GM23338 (cell line): ENCODE data around the gene CRB2. TPM values are rescaled to one million over a fixed set of nuclear protein-coding genes. Genes with fewer than 3 reads are reported as not detected.
A peak's percentile ranks its signal among the peaks of the same experiment; 100 is the strongest.

Experiments used
- ATAC-seq: fragments of 200-7000 bp; cut with Tn5 transposase; 3 replicates; pipeline ENCODE4 v1.9.1; 2020
- DNase-seq: peaks from one replicate; pipeline ENCODE4 v3.0.0-alpha.2; 2015; ENCODE audit warnings: low spot score
- H2AFZ ChIP-seq: fragments of 200-600 bp; sonication (generic); 2 replicates; pipeline ENCODE4 v1.8.0; 2016; ENCODE audit warnings: antibody characterized with exemption, mild to moderate bottlenecking, moderate library complexity
- H3F3A ChIP-seq: fragments of 200-600 bp; sonication (generic); replicated peaks from 2 replicates; pipeline ENCODE4 v1.8.0; 2017; ENCODE audit warnings: antibody characterized with exemption, mixed run types, low read depth
- H3K27ac ChIP-seq: fragments of 200-600 bp; sonication (generic); 2 replicates; pipeline ENCODE4 v1.6.1; 2016; ENCODE audit warnings: low read depth
- H3K27me3 ChIP-seq: fragments of 200-600 bp; sonication (generic); 2 replicates; pipeline ENCODE4 v1.8.0; 2016; ENCODE audit warnings: mild to moderate bottlenecking, mixed run types, moderate library complexity; ENCODE audit not compliant: insufficient read depth
- H3K36me3 ChIP-seq: fragments of 200-600 bp; sonication (generic); 2 replicates; pipeline ENCODE4 v1.8.0; 2016; ENCODE audit warnings: mild to moderate bottlenecking; ENCODE audit not compliant: insufficient read depth
- H3K4me1 ChIP-seq: fragments of 200-600 bp; sonication (generic); 2 replicates; pipeline ENCODE4 v1.8.0; 2016; ENCODE audit warnings: mild to moderate bottlenecking, moderate library complexity; ENCODE audit not compliant: insufficient read depth
- H3K4me2 ChIP-seq: fragments of 200-600 bp; sonication (generic); 2 replicates; pipeline ENCODE4 v1.7.1; 2017; ENCODE audit warnings: mixed run types
- H3K4me3 ChIP-seq: fragments of 200-600 bp; sonication (generic); 2 replicates; pipeline ENCODE4 v1.6.1; 2016; ENCODE audit warnings: mixed run types
- H3K79me2 ChIP-seq: fragments of 200-600 bp; sonication (generic); replicated peaks from 2 replicates; pipeline ENCODE4 v1.8.0; 2017; ENCODE audit warnings: mild to moderate bottlenecking; ENCODE audit not compliant: insufficient read depth
- H3K9me2 ChIP-seq: fragments of 200-600 bp; sonication (generic); 2 replicates; pipeline ENCODE4 v1.8.0; 2017; ENCODE audit not compliant: insufficient read depth
- H4K20me1 ChIP-seq: fragments of 200-600 bp; sonication (generic); replicated peaks from 2 replicates; pipeline ENCODE4 v1.8.0; 2017; ENCODE audit warnings: mild to moderate bottlenecking; ENCODE audit not compliant: insufficient read depth
- H3K27ac Mint-ChIP-seq: 2 replicates; pipeline ENCODE4 v1.8.0; 2020; ENCODE audit warnings: inconsistent platforms, mild to moderate bottlenecking, moderate library complexity, mixed read lengths
- H3K27me3 Mint-ChIP-seq: 3 replicates; pipeline ENCODE4 v1.8.0; 2022; ENCODE audit warnings: low read depth, mild to moderate bottlenecking, moderate library complexity, mixed read lengths, inconsistent platforms; ENCODE audit not compliant: insufficient read depth, poor library complexity
- H3K36me3 Mint-ChIP-seq: 3 replicates; pipeline ENCODE4 v1.8.0; 2021; ENCODE audit warnings: low read depth, mild to moderate bottlenecking, inconsistent platforms, moderate library complexity, mixed read lengths
- H3K4me1 Mint-ChIP-seq: 3 replicates; pipeline ENCODE4 v1.8.0; 2020; ENCODE audit warnings: mild to moderate bottlenecking, inconsistent platforms, mixed read lengths
- H3K4me3 Mint-ChIP-seq: 3 replicates; pipeline ENCODE4 v1.8.0; 2021; ENCODE audit warnings: moderate library complexity, mild to moderate bottlenecking, inconsistent platforms, mixed read lengths
- H3K9me3 Mint-ChIP-seq: 3 replicates; pipeline ENCODE4 v1.8.0; 2020; ENCODE audit warnings: moderate library complexity, mild to moderate bottlenecking, inconsistent platforms, mixed read lengths
- CTCF ChIP-seq, 2 experiments: fragments of 200-600 bp in 1 of 2; sonication (generic) in 1 of 2; conservative IDR thresholded peaks; 2 replicates each; pipeline versions ENCODE4 v1.5.1 to v1.6.1; 2016 to 2017; ENCODE audit warnings: antibody characterized with exemption in 2 of 2, low read depth in 2 of 2, mild to moderate bottlenecking in 2 of 2, moderate library complexity in 1 of 2
- ETS1 ChIP-seq: IDR thresholded peaks from 2 replicates; pipeline ENCODE4 v1.6.1; 2016; ENCODE audit warnings: antibody characterized with exemption
- EZH2 ChIP-seq: fragments of 200-600 bp; sonication (generic); IDR thresholded peaks from one replicate; pipeline ENCODE4 v1.8.0; 2017; ENCODE audit warnings: antibody characterized with exemption, mild to moderate bottlenecking, low read depth; ENCODE audit not compliant: unreplicated experiment
- EZH2phosphoT487 ChIP-seq: fragments of 200-600 bp; sonication (generic); IDR thresholded peaks from one replicate; pipeline ENCODE4 v1.8.1; 2018; ENCODE audit warnings: antibody characterized with exemption; ENCODE audit not compliant: unreplicated experiment
- NANOG ChIP-seq: IDR thresholded peaks from 2 replicates; pipeline ENCODE4 v1.6.1; 2016; ENCODE audit warnings: antibody characterized with exemption, borderline replicate concordance
- POLR2AphosphoS5 ChIP-seq: IDR thresholded peaks from 2 replicates; pipeline ENCODE4 v1.6.1; 2016; ENCODE audit warnings: antibody characterized with exemption, low read depth
- STAT1 ChIP-seq: IDR thresholded peaks from one replicate; pipeline ENCODE4 v1.6.1; 2016; ENCODE audit warnings: antibody characterized with exemption; ENCODE audit not compliant: unreplicated experiment
- ZNF331 ChIP-seq: fragments of 250-450 bp; sonication (Bioruptor Pico); IDR thresholded peaks from 2 replicates; pipeline ENCODE4 v1.5.0; 2020; ENCODE audit warnings: low read depth, mild to moderate bottlenecking, moderate library complexity
- polyA plus RNA-seq: library from polyadenylated mRNA; unstranded; fragments of >200 nt; fragmentation: Nextera tagmentation; extraction: Ambion mirVana; gene quantifications from 2 replicates; pipeline ENCODE4 v1.2.1, GENCODE V29; 2016
- total RNA-seq: library from RNA; depleted of rRNA; stranded (reverse); fragments of >200 nt; shearing (Covaris generic); gene quantifications from 2 replicates; pipeline ENCODE4 v1.2.3, GENCODE V29; 2014

Gene CRB2
- total and polyA plus RNA-seq, 2 experiments from 2014 or later: 0.34 to 10.2 TPM

- H3K36me3 Mint-ChIP-seq: no peaks in the 10 kb centered on the region; the same call in 1 of the 3 replicates
- H3K27me3 Mint-ChIP-seq: peaks cover 11% of the 10 kb centered on the region
Observed at GRCh38 chr9:123321616-123322272, 34.3 kb upstream of the CRB2 start.

GRCh38 chr9:123322273-123323195 is 33.5 kb upstream of the CRB2 start:
- H3K79me2 ChIP-seq: no peaks in the 10 kb centered on the region
- TF ChIP-seq POLR2AphosphoS5 (no peak), EZH2 (no peak), NANOG (no peak), EZH2phosphoT487 (no peak), ETS1 (no peak), CTCF (conservative IDR thresholded peaks at IDR 0.05; ENCODE audit: low read depth in 2 of 2) (no peak), STAT1 (no peak), ZNF331 (CRISPR knock-in tag) (no peak)
- no peaks in the 10 kb centered on the region for H3F3A ChIP-seq
- ATAC-seq: peak; percentile 41
- no peaks in the 10 kb centered on the region for H3K36me3 ChIP-seq
- no peak for DNase-seq
- H3K36me3 Mint-ChIP-seq: no peaks in the 10 kb centered on the region; the same call in 1 of the 3 replicates
- H3K4me3 Mint-ChIP-seq: no peak overlapping the region; the same call in 2 of the 3 replicates
- peaks cover 4% of the 10 kb centered on the region for H3K4me1 ChIP-seq
- H3K27ac Mint-ChIP-seq: no peak overlapping the region
- H3K27ac ChIP-seq: no peak overlapping the region
- peak overlapping the region; percentile 94 for H2AFZ ChIP-seq
- H3K27me3 ChIP-seq: no peaks in the 10 kb centered on the region
- no peaks in the 10 kb centered on the region for H3K9me2 ChIP-seq
- peaks cover 26% of the 10 kb centered on the region for H3K4me1 Mint-ChIP-seq
- peak overlapping the region; percentile 30; the same call in 1 of the 2 replicates for H3K4me2 ChIP-seq
- H3K27me3 Mint-ChIP-seq: peaks cover 11% of the 10 kb centered on the region
- no peaks in the 10 kb centered on the region for H4K20me1 ChIP-seq
- H3K9me3 Mint-ChIP-seq: no peaks in the 10 kb centered on the region; the same call in 2 of the 3 replicates
- no peak overlapping the region for H3K4me3 ChIP-seq

More at GRCh38 chr9:123321616-123322272, 34.3 kb upstream of the CRB2 start:
- Mint-ChIP-seq H3K27ac (no peak overlapping the region), H3K4me3 (no peak overlapping the region), H3K9me3 (no peaks in the 10 kb centered on the region; the same call in 2 of the 3 replicates), H3K4me1 (peaks cover 23% of the 10 kb centered on the region)
- ATAC-seq: no peak
- Histone ChIP-seq H3F3A (no peaks in the 10 kb centered on the region), H3K4me3 (no peak overlapping the region), H3K9me2 (no peaks in the 10 kb centered on the region), H3K27ac (no peak overlapping the region), H3K79me2 (no peaks in the 10 kb centered on the region), H4K20me1 (no peaks in the 10 kb centered on the region), H2AFZ (no peak overlapping the region; the same call in 1 of the 2 replicates), H3K27me3 (no peaks in the 10 kb centered on the region), H3K36me3 (no peaks in the 10 kb centered on the region), H3K4me1 (no peaks in the 10 kb centered on the region; the same call in 1 of the 2 replicates), H3K4me2 (no peak overlapping the region)
- no peak for TF ChIP-seq POLR2AphosphoS5
- no peak for DNase-seq
